ENCODE results near the gene ZNF559.

GRCh38 chr19:9308091-9308770, 15.7 kb upstream of the ZNF559 start:
- TF ChIP-seq CTCF (IDR thresholded peaks at IDR 0.05): no peak
- no peak for TF ChIP-seq POLR2A (IDR thresholded peaks at IDR 0.05)

Data from Peyer's patch (tissue), 4 donors.